Activated naive CD8-positive, alpha-beta T cell treated with anti-CD3 and anti-CD28 coated beads for 36 hours (primary cell): Measurements from ENCODE around the gene SAMD4B. TPM values are rescaled to one million over a fixed set of nuclear protein-coding genes. Genes with fewer than 3 reads are reported as not detected.
A peak's percentile ranks its signal among the peaks of the same experiment; 100 is the strongest.

Experiments
- DNase-seq: peaks from one replicate; pipeline ENCODE4 v3.0.0; 2021
- H3K27ac Mint-ChIP-seq: one replicate; pipeline ENCODE4 v1.8.0; 2022; ENCODE audit warnings: mild to moderate bottlenecking, moderate library complexity, mixed read lengths
- H3K27me3 Mint-ChIP-seq: one replicate; pipeline ENCODE4 v1.8.0; 2022; ENCODE audit warnings: mild to moderate bottlenecking, mixed read lengths
- H3K36me3 Mint-ChIP-seq: one replicate; pipeline ENCODE4 v1.8.0; 2021; ENCODE audit warnings: mild to moderate bottlenecking, mixed read lengths
- H3K4me1 Mint-ChIP-seq: one replicate; pipeline ENCODE4 v1.8.0; 2021; ENCODE audit warnings: mixed read lengths
- H3K4me3 Mint-ChIP-seq: one replicate; pipeline ENCODE4 v1.8.0; 2022; ENCODE audit warnings: mild to moderate bottlenecking, moderate library complexity, mixed read lengths
- H3K9me3 Mint-ChIP-seq: one replicate; pipeline ENCODE4 v1.8.0; 2022; ENCODE audit warnings: mixed read lengths
- total RNA-seq, 2 experiments: library from RNA; stranded (reverse); gene quantifications; one replicate each; pipeline ENCODE4 v1.2.3, GENCODE V29; 2021

The SAMD4B gene
- 10 to 100 TPM; 36.2 to 36.5 TPM for total RNA-seq

- H3K27ac Mint-ChIP-seq, result peak within 1 kb of the TSS; percentile 84
- peaks cover 6% of the 10 kb centered on the region for H3K36me3 Mint-ChIP-seq
- H3K4me3 Mint-ChIP-seq, result peak within 1 kb of the TSS; percentile 87
Observed at GRCh38 chr19:39341719-39342604, at the start of gene SAMD4B. Gene SAMD4B (plus strand): TSS chr19:39342421. CDS start chr19:39356894, 14,473 bp downstream.

GRCh38 chr19:39293394-39293793 is 48.8 kb upstream of the SAMD4B start:
- H3K9me3 Mint-ChIP-seq, result no peaks in the 10 kb centered on the region
- peaks cover 4% of the 10 kb centered on the region for H3K27me3 Mint-ChIP-seq
- no peak overlapping the region for H3K27ac Mint-ChIP-seq
- H3K4me1 Mint-ChIP-seq, result peaks cover 11% of the 10 kb centered on the region
- H3K4me3 Mint-ChIP-seq, result no peak overlapping the region
- no peaks in the 10 kb centered on the region for H3K36me3 Mint-ChIP-seq
- no peak for DNase-seq

More at GRCh38 chr19:39341719-39342604, at the start of gene SAMD4B:
- Mint-ChIP-seq H3K4me1 (peaks cover 58% of the 10 kb centered on the region), H3K27me3 (no peaks in the 10 kb centered on the region), H3K9me3 (no peaks in the 10 kb centered on the region)
- DNase-seq, result peak; percentile 100

- Mint-ChIP-seq H3K4me3 (no peak within 1 kb of the TSS), H3K4me1 (peaks cover 17% of the 10 kb centered on the region), H3K9me3 (no peaks in the 10 kb centered on the region), H3K27ac (no peak within 1 kb of the TSS), H3K36me3 (no peaks in the 10 kb centered on the region), H3K27me3 (no peaks in the 10 kb centered on the region)
- DNase-seq, result no peak
Observed at GRCh38 chr19:39296055-39296645, 46.1 kb upstream of the SAMD4B start, which contains the start of gene IFNL1. Gene IFNL1 (plus strand): TSS chr19:39296407. CDS start chr19:39296422, 15 bp downstream.

- no peaks in the 10 kb centered on the region for H3K27me3 Mint-ChIP-seq
- DNase-seq, result no peak
- peaks cover 17% of the 10 kb centered on the region for H3K4me1 Mint-ChIP-seq
- no peak overlapping the region for H3K27ac Mint-ChIP-seq
- H3K4me3 Mint-ChIP-seq, result no peak overlapping the region
- H3K9me3 Mint-ChIP-seq, result no peaks in the 10 kb centered on the region
- no peaks in the 10 kb centered on the region for H3K36me3 Mint-ChIP-seq
Observed at GRCh38 chr19:39296906-39297305, 45.3 kb upstream of the SAMD4B start.

GRCh38 chr19:39297931-39298634 is 44.1 kb upstream of the SAMD4B start:
- H3K27me3 Mint-ChIP-seq, result no peaks in the 10 kb centered on the region
- peaks cover 17% of the 10 kb centered on the region for H3K4me1 Mint-ChIP-seq
- H3K27ac Mint-ChIP-seq, result peak overlapping the region; percentile 46
- H3K4me3 Mint-ChIP-seq, result peak overlapping the region; percentile 1
- peak; percentile 61 for DNase-seq
- no peaks in the 10 kb centered on the region for H3K9me3 Mint-ChIP-seq
- H3K36me3 Mint-ChIP-seq, result no peaks in the 10 kb centered on the region

GRCh38 chr19:39299404-39299803 is 42.8 kb upstream of the SAMD4B start:
- Mint-ChIP-seq H3K27ac (no peak overlapping the region), H3K4me3 (no peak overlapping the region), H3K27me3 (no peaks in the 10 kb centered on the region), H3K4me1 (peaks cover 17% of the 10 kb centered on the region), H3K9me3 (no peaks in the 10 kb centered on the region), H3K36me3 (no peaks in the 10 kb centered on the region)
- DNase-seq, result no peak

- DNase-seq, result no peak
- Mint-ChIP-seq H3K9me3 (no peaks in the 10 kb centered on the region), H3K4me3 (no peak overlapping the region), H3K27ac (no peak overlapping the region), H3K27me3 (no peaks in the 10 kb centered on the region), H3K36me3 (no peaks in the 10 kb centered on the region), H3K4me1 (peaks cover 17% of the 10 kb centered on the region)
Observed at GRCh38 chr19:39299832-39300231, 42.4 kb upstream of the SAMD4B start.

- peaks cover 15% of the 10 kb centered on the region for H3K4me1 Mint-ChIP-seq
- no peaks in the 10 kb centered on the region for H3K27me3 Mint-ChIP-seq
- no peaks in the 10 kb centered on the region for H3K36me3 Mint-ChIP-seq
- no peaks in the 10 kb centered on the region for H3K9me3 Mint-ChIP-seq
- DNase-seq, result no peak
- no peak overlapping the region for H3K4me3 Mint-ChIP-seq
- no peak overlapping the region for H3K27ac Mint-ChIP-seq
Observed at GRCh38 chr19:39301021-39301420, 41.2 kb upstream of the SAMD4B start.

- peaks cover 13% of the 10 kb centered on the region for H3K4me1 Mint-ChIP-seq
- H3K36me3 Mint-ChIP-seq, result no peaks in the 10 kb centered on the region
- DNase-seq, result no peak
- H3K27ac Mint-ChIP-seq, result no peak overlapping the region
- H3K4me3 Mint-ChIP-seq, result no peak overlapping the region
- H3K9me3 Mint-ChIP-seq, result no peaks in the 10 kb centered on the region
- H3K27me3 Mint-ChIP-seq, result no peaks in the 10 kb centered on the region
Observed at GRCh38 chr19:39301562-39301961, 40.7 kb upstream of the SAMD4B start.

- H3K4me3 Mint-ChIP-seq, result no peak overlapping the region
- no peak overlapping the region for H3K27ac Mint-ChIP-seq
- no peaks in the 10 kb centered on the region for H3K9me3 Mint-ChIP-seq
- H3K4me1 Mint-ChIP-seq, result peaks cover 4% of the 10 kb centered on the region
- DNase-seq, result no peak
- H3K27me3 Mint-ChIP-seq, result no peaks in the 10 kb centered on the region
- H3K36me3 Mint-ChIP-seq, result peaks cover 3% of the 10 kb centered on the region
Observed at GRCh38 chr19:39303373-39304184, 38.6 kb upstream of the SAMD4B start.

GRCh38 chr19:39304185-39304513 is 38.1 kb upstream of the SAMD4B start:
- Mint-ChIP-seq H3K36me3 (peaks cover 8% of the 10 kb centered on the region), H3K4me1 (peaks cover 3% of the 10 kb centered on the region), H3K27me3 (no peaks in the 10 kb centered on the region), H3K9me3 (no peaks in the 10 kb centered on the region), H3K27ac (no peak overlapping the region), H3K4me3 (no peak overlapping the region)
- DNase-seq, result no peak

GRCh38 chr19:39304701-39305571 is 37.3 kb upstream of the SAMD4B start:
- Mint-ChIP-seq H3K36me3 (peaks cover 8% of the 10 kb centered on the region), H3K27me3 (no peaks in the 10 kb centered on the region), H3K27ac (no peak overlapping the region), H3K4me1 (peaks cover 2% of the 10 kb centered on the region), H3K4me3 (no peak overlapping the region), H3K9me3 (no peaks in the 10 kb centered on the region)
- DNase-seq, result no peak

- H3K9me3 Mint-ChIP-seq, result no peaks in the 10 kb centered on the region
- H3K4me3 Mint-ChIP-seq, result no peak overlapping the region
- DNase-seq, result no peak
- no peaks in the 10 kb centered on the region for H3K27me3 Mint-ChIP-seq
- H3K27ac Mint-ChIP-seq, result no peak overlapping the region
- peaks cover 7% of the 10 kb centered on the region for H3K4me1 Mint-ChIP-seq
- H3K36me3 Mint-ChIP-seq, result peaks cover 13% of the 10 kb centered on the region
Observed at GRCh38 chr19:39306075-39306474, 36.1 kb upstream of the SAMD4B start.
